ENCODE results near the gene CHDH.

GRCh38 chr3:53791317-53791716 is 54.9 kb downstream of the CHDH start:
- TF ChIP-seq CTCF (IDR thresholded peaks at IDR 0.05 in 8 of 11, conservative IDR thresholded peaks at IDR 0.05 in 3 of 11) = no peak
- TF ChIP-seq POLR2AphosphoS5 (IDR thresholded peaks at IDR 0.05) = no peak
- no peak for TF ChIP-seq POLR2A (IDR thresholded peaks at IDR 0.05)
